ENCODE measurements around the gene TRPM1.

Gene TRPM1

DNA sequence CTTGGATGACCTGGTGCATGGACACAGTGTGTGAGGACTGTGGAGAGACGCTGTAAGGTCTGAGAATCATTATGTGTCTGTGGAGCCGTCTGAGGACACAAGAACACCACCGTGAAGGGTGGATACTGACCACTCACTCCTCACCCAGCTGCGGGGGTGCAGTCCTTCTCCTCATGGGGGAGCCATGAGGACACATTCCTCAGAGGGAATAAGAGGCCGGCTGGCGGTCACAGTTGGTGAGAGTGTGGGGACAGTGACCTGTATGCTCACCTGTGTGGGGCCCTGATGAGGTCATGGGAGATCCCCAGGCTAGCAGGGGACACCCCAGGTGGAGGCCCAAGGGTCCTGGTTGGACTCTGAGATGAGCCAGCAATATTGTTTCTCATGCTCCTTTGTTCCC is 2.5 kb upstream of the TRPM1 start (continued):
- no peak for TF ChIP-seq MEIS1 (CRISPR knock-in tag; IDR thresholded peaks at IDR 0.05; ENCODE audit: borderline replicate concordance)
- no peak for TF ChIP-seq PRDM1 (tag by site-specific recombination; IDR thresholded peaks at IDR 0.05)
- no peak for TF ChIP-seq ZNF112 (tag by site-specific recombination; IDR thresholded peaks at IDR 0.05)
- no peak for TF ChIP-seq HOXA7 (CRISPR knock-in tag; IDR thresholded peaks at IDR 0.05; ENCODE audit: borderline replicate concordance)
- TF ChIP-seq, protein P1, sequence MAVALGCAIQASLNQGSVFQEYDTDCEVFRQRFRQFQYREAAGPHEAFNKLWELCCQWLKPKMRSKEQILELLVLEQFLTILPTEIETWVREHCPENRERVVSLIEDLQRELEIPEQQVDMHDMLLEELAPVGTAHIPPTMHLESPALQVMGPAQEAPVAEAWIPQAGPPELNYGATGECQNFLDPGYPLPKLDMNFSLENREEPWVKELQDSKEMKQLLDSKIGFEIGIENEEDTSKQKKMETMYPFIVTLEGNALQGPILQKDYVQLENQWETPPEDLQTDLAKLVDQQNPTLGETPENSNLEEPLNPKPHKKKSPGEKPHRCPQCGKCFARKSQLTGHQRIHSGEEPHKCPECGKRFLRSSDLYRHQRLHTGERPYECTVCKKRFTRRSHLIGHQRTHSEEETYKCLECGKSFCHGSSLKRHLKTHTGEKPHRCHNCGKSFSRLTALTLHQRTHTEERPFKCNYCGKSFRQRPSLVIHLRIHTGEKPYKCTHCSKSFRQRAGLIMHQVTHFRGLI (tag by site-specific recombination; IDR thresholded peaks at IDR 0.05) = no peak
- TF ChIP-seq ZIC2 (tag by site-specific recombination; IDR thresholded peaks at IDR 0.05) = no peak

DNA sequence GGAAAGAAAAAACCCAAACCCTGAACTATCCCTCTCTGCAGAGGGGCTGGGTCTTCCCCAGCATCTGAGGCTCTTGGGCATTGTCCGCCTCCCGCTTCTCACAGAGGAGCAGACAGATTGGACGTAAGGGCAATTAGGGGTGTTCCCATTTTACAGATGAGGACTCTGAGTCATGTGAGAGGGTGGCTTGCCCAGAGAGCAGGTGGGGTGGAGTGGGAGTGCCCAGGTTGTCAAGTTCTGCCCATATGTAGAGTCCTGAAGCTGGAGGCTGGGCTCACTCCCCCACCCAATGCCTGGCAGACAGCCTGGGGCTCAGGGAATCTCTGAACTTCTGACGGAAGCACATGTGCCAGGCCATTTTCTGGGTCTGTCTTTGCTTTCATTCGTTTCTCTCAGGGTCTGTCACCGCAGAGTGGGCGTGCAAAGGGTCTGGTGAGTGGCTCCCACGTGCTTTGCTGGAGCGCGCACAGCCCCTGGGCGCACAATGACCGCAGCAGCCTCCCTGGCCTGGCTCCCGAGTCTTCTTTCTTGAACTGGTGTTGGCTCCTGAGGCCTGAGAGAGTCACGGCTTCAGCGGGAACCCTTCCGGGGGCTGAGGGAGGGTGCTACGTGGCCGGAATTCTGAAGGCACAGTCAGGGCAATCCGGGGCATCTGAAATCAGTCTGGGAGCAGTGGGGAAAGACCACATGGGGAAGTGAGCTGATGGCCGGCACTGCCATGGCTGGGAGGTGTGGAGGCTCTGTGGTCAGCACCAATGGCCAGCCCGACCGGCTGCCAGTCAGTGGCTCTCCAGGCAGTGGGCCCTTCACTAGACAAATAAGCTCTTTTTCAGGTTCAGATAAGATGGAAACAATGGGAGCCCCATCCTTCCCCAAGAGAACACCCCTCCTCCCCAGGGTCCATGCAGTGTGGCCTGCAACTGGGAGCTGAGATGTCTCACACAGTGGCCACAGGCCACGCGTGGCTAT is 1.1 kb upstream of the TRPM1 start:
- ChIA-PET CTCF (interaction anchor here (1.2 to 1.5 kb wide), 2 partner anchors 27 to 129 kb away, joined by 3 to 5 read pairs; no protein-coding TSS in a partner anchor), POLR2A (interaction anchor here (0.6 to 0.7 kb wide), 2 partner anchors 14 to 224 kb away, joined by 3 read pairs; partner anchors contain the start of gene KLF13)
- H3K9me3 ChIP-seq (ENCODE audit: control insufficient read depth, insufficient read depth, low read depth, low read length) = no peaks in the 10 kb centered on the region
- H3K36me3 ChIP-seq (ENCODE audit: control insufficient read depth in 2 of 2, insufficient read depth in 1 of 2, low read length in 2 of 2) = no peaks in the 10 kb centered on the region
- H3K4me1 ChIP-seq (ENCODE audit: control insufficient read depth, insufficient read depth, low read length) = no peaks in the 10 kb centered on the region
- TF ChIP-seq ZNF223 (tag by site-specific recombination; IDR thresholded peaks at IDR 0.05) = no peak
- no peak for TF ChIP-seq ZNF16 (tag by site-specific recombination; IDR thresholded peaks at IDR 0.05; ENCODE audit: low read depth)
- no peak for TF ChIP-seq ZNF19 (tag by site-specific recombination; IDR thresholded peaks at IDR 0.05; ENCODE audit: low read depth)
- no peak for TF ChIP-seq ZNF639 (tag by site-specific recombination; IDR thresholded peaks at IDR 0.05)
- TF ChIP-seq ZBTB7A (tag by site-specific recombination; IDR thresholded peaks at IDR 0.05; ENCODE audit: low read depth) = no peak
- TF ChIP-seq SP2 (tag by site-specific recombination; IDR thresholded peaks at IDR 0.05) = no peak
- TF ChIP-seq KLF1 (tag by site-specific recombination; IDR thresholded peaks at IDR 0.05) = no peak
- TF ChIP-seq ZNF621 (tag by site-specific recombination; IDR thresholded peaks at IDR 0.05) = no peak
- TF ChIP-seq ZBTB8A (tag by site-specific recombination; IDR thresholded peaks at IDR 0.05) = no peak
- TF ChIP-seq PRDM6 (tag by site-specific recombination; IDR thresholded peaks at IDR 0.05) = no peak
- H3K27ac ChIP-seq (ENCODE audit: extremely low read depth, low read depth, low read length) = no peak overlapping the region
- no peak overlapping the region for H3K4me3 ChIP-seq (ENCODE audit: low read depth, low read length)

GRCh38 chr15:31102039-31102321 is 455 bp upstream of the TRPM1 start:
- Histone ChIP-seq H3K4me1 (ENCODE audit: control insufficient read depth, insufficient read depth, low read length) (no peaks in the 10 kb centered on the region), H3K36me3 (ENCODE audit: control insufficient read depth in 2 of 2, insufficient read depth in 1 of 2, low read length in 2 of 2) (no peaks in the 10 kb centered on the region), H3K9me3 (ENCODE audit: control insufficient read depth, insufficient read depth, low read depth, low read length) (no peaks in the 10 kb centered on the region), H3K4me3 (ENCODE audit: low read depth, low read length) (no peak overlapping the region), H3K27ac (ENCODE audit: extremely low read depth, low read depth, low read length) (no peak overlapping the region)
- CTCF ChIA-PET = interaction anchor here (1.2 to 1.5 kb wide), 2 partner anchors 27 to 128 kb away, joined by 3 to 5 read pairs; no protein-coding TSS in a partner anchor
- POLR2A ChIA-PET = no interaction called here
- TF ChIP-seq ZNF37A (tag by site-specific recombination; IDR thresholded peaks at IDR 0.05) (no peak), ZNF2 (tag by site-specific recombination; IDR thresholded peaks at IDR 0.05) (no peak), ZNF670 (tag by site-specific recombination; IDR thresholded peaks at IDR 0.05; ENCODE audit: low read depth) (no peak), ZBTB48 (tag by site-specific recombination; IDR thresholded peaks at IDR 0.05) (no peak), ZNF350 (tag by site-specific recombination; IDR thresholded peaks at IDR 0.05) (no peak), ZNF549 (tag by site-specific recombination; IDR thresholded peaks at IDR 0.05) (no peak), KLF16 (tag by site-specific recombination; IDR thresholded peaks at IDR 0.05) (no peak), ZNF624 (tag by site-specific recombination; IDR thresholded peaks at IDR 0.05) (no peak), ZNF354C (tag by site-specific recombination; IDR thresholded peaks at IDR 0.05; ENCODE audit: borderline replicate concordance, low read depth) (no peak), KLF8 (tag by site-specific recombination; IDR thresholded peaks at IDR 0.05) (no peak), ZNF274 (IDR thresholded peaks at IDR 0.05; ENCODE audit: low read length) (no peak), ZNF274 (tag by site-specific recombination; IDR thresholded peaks at IDR 0.05; ENCODE audit: borderline replicate concordance) (no peak), GLIS2 (tag by site-specific recombination; IDR thresholded peaks at IDR 0.05) (no peak)
